GM21723 (cell line): ENCODE measurements around the gene SPDYE5.

Experiments
- ATAC-seq: cut with Tn5 transposase; IDR thresholded peaks from one replicate; pipeline ENCODE4 v1.9.1; 2021; ENCODE audit warnings: mild to moderate bottlenecking, moderate library complexity; ENCODE audit not compliant: unreplicated experiment

SPDYE5 gene

DNA sequence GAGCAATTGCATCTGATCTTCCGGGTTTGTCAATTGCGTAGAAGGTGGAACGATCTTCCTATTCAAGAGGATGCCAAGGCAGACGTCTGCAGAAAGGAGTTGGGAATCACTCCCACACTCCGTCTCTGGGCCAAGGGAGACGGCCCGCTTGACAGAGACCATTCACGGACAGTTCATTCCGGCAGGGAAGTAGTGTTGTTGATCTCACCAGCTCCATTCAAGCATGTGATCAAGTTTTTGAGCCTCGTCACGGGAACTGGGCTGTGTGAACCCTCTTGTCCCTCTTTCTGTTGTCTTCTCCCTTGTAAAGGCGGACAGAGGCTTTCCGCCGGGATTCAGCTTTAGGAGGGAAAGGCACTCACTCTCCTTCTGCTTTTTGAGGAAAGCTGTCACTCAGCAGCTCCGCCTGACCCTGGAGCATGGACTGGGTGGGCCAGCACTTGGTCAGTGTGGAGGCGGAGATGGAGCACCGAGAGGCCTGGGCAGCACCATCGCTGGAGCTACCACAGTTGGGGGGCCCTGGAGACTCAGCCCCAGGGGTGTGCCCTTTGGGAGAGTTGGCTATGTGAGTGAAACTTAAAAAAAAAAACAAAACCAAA, 44.9 kb downstream of the SPDYE5 start:
- no peak for ATAC-seq

DNA sequence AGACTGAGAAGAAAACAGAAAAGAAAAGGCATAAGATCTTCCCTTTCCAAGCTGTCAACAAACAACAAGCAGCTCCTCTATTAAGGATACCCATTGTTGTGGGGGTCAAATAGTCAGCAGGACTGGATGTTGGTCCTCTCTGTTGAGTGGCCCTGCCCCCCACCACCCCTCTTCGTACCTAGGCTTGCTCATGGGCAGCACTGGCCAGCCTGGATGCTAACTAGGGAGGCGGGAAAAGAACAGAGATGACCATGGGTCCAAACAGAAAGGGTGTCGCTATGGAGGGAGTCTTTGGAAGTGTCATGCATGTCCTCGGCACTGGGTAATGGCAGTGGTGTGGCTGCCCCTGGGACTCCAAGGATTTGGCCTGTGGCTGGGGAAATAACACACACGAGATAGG, 45.6 kb downstream of the SPDYE5 start:
- no peak for ATAC-seq

DNA sequence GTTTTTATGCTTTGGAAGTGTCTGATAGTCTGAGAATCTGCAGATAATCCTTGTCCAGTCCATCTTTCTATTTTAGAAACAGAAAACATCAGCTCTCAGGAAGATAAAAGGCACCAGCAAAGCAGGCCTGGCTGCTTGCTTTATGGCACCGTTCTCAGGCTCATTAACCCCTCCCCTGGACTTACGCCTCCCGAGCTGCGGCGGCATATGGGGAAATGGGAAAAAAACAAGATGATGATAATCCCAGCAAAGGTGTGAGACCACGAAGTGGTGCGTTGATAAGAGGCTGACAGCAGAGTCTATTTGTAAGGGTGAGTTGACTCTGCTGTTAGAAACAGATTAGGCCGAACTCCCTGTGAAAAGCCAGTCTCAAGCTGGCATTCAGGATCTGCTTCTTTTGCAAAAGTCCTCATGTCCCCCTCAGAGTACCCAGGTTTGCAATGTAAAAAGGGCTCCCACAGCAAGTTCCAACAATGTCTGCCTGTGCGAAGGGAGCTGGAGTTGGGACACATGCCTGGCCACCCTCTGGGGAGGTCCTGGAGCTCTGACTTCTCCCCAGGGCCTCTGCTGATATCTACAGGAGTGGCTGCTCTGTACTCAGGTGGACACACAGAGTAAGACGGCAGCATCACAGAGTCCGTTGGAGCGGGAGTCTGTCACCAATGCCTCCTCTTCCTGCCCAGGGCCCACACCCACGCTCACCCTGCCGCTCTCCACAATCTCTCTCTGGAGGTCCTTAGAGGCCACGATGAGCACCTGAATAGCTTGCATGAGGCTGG, 54.3 kb downstream of the SPDYE5 start:
- ATAC-seq, result no peak
